C4-2B (cell line): ENCODE results near the gene ACSM6.
A peak's percentile ranks its signal among the peaks of the same experiment; 100 is the strongest.

Experiments
- H3K27ac ChIP-seq: fragments of 450-650 bp; 2 replicates; pipeline ENCODE4 v1.5.1; 2017
- CTCF ChIP-seq: fragments of 450-650 bp; conservative IDR thresholded peaks from 2 replicates; pipeline ENCODE4 v1.5.1; 2017; ENCODE audit warnings: mild to moderate bottlenecking
- ZFX ChIP-seq: fragments of 450-650 bp; IDR thresholded peaks from 2 replicates; pipeline ENCODE4 v1.6.1; 2017

The ACSM6 gene

GRCh38 chr10:95264227-95265051, 70.4 kb downstream of the ACSM6 start:
- H3K27ac ChIP-seq: no peak overlapping the region

GRCh38 chr10:95265572-95265971, 71.5 kb downstream of the ACSM6 start:
- TF ChIP-seq CTCF (no peak), ZFX (no peak)
- no peak overlapping the region for H3K27ac ChIP-seq

More at GRCh38 chr10:95264227-95265051, 70.4 kb downstream of the ACSM6 start:
- TF ChIP-seq ZFX: no peak
- TF ChIP-seq CTCF: no peak

- TF ChIP-seq CTCF: no peak
- no peak for TF ChIP-seq ZFX
- H3K27ac ChIP-seq: no peak overlapping the region
These were observed 72.6 kb downstream of the ACSM6 start for GRCh38 chr10:95266674-95267095.

DNA sequence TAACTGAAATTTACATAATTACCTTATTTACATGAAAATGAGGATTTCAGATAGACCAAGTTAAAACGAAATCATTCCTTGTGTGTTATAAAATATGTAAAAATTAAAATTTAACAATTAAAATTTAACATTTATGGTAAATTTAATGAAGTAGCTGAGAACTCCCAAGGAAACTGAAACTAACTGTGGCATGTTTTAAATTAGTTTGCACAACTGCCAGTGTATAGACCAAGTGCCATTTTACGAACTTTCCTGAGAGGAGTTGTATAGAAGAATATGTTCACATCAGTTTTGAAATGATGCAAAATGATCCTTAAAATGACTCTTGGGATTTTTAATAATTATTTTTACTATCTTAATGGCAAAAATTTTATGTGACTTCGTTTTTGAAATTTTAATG, 73.2 kb downstream of the ACSM6 start:
- no peak overlapping the region for H3K27ac ChIP-seq
- TF ChIP-seq CTCF (no peak), ZFX (no peak)

DNA sequence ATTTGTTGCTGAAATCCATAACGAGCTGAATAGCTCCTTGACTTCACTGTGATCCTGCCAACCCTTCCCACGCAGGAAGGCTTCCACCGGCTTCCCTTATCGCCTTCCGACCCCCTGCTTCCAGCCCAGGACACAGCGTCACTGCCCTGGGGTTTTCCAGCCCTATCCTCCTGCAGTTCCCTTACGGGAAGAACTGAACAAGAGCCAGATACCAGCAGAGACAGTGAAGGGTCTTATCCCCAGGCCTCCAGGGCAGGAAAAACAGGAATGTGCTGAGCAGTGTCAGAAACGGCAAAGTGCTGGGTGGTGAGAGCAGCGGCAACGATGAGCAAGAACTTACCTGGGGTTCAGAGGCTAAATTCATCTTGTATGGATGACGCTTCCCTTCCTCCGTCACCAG, 74.4 kb downstream of the ACSM6 start:
- TF ChIP-seq CTCF (no peak), ZFX (no peak)
- no peak overlapping the region for H3K27ac ChIP-seq

DNA sequence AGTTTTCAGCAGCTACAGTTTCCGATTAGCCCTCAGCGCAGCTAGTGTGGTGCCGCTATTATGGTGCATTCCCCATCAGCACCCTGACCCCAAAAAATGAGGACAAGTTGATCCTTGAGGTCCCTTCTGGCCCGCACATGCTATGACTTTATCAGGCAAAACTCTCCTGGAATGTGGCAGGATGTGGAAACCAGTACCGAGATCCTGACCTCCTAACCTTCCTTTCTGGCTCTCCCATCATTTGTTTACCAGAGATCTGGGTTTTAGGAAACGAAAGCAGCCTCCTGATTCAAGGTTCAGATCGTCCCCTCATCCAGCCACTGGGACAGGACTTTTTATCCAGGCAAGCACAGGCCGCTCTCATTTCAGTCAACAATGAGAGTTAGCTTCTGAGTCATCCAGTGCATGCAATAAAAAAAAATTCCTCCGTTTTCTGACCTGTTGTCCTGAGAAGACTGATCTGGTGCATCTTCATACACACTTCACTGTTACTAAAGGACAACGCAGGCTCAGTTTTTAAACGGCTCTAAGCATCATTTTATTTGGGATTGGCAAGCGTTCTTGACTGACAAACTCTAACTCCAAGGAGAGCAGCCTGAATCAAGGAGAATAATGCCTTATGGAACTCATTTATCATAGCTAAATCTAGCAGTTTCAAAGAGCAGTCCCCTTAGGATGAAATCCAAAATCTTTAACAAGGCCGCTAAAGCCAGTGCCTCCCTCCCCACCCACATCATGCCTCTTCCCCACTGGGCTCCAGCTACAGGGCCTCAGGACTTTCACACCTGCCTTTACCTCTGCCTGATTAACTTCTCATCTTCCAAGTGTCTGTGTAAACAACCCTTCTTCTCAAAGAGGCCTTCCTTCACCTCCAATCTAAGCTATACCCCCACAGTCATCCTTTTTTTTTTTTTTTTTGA, 79.6 kb downstream of the ACSM6 start:
- H3K27ac ChIP-seq: peak overlapping the region; percentile 17; the same call in 1 of the 2 replicates
- TF ChIP-seq CTCF (no peak), ZFX (no peak)
